MM.1S (cell line): ENCODE measurements around the gene GRM1.

ENCODE experiments used
- DNase-seq: peaks from one replicate; pipeline ENCODE4 v3.0.0-alpha.2; 2015
- H2AFZ ChIP-seq: fragments of 300-600 bp; sonication (generic); 2 replicates; pipeline ENCODE4 v1.6.0; 2016; ENCODE audit warnings: antibody characterized with exemption, low read length
- H3F3A ChIP-seq: fragments of 300-600 bp; sonication (generic); 2 replicates; pipeline ENCODE4 v1.6.1; 2016; ENCODE audit warnings: mild to moderate bottlenecking, antibody characterized with exemption, low read length, moderate library complexity, mixed read lengths; ENCODE audit not compliant: insufficient read depth
- H3K27ac ChIP-seq: fragments of 300-600 bp; sonication (generic); 2 replicates; pipeline ENCODE4 v1.5.1; 2016; ENCODE audit warnings: mild to moderate bottlenecking, low read length
- H3K27me3 ChIP-seq: fragments of 300-600 bp; sonication (generic); replicated peaks from 2 replicates; pipeline ENCODE4 v1.6.0; 2016; ENCODE audit warnings: low read length; ENCODE audit not compliant: insufficient read depth
- H3K36me3 ChIP-seq: fragments of 300-600 bp; sonication (generic); replicated peaks from 2 replicates; pipeline ENCODE4 v1.6.1; 2016; ENCODE audit warnings: mild to moderate bottlenecking, low read length, mixed read lengths; ENCODE audit not compliant: insufficient read depth
- H3K4me1 ChIP-seq: fragments of 300-600 bp; sonication (generic); 2 replicates; pipeline ENCODE4 v1.6.1; 2016; ENCODE audit warnings: low read length, mixed read lengths
- H3K4me2 ChIP-seq: fragments of 300-600 bp; sonication (generic); 2 replicates; pipeline ENCODE4 v1.6.0; 2016; ENCODE audit warnings: low read depth, low read length
- H3K4me3 ChIP-seq: fragments of 300-600 bp; sonication (generic); 2 replicates; pipeline ENCODE4 v1.5.1; 2016; ENCODE audit warnings: low read length, mixed read lengths
- H3K79me2 ChIP-seq: fragments of 300-600 bp; sonication (generic); 2 replicates; pipeline ENCODE4 v1.6.1; 2016; ENCODE audit warnings: mixed run types, low read length, mixed read lengths
- H3K9ac ChIP-seq: fragments of 300-600 bp; sonication (generic); 2 replicates; pipeline ENCODE4 v1.6.1; 2016; ENCODE audit warnings: low read length, mixed read lengths
- H3K9me2 ChIP-seq: fragments of 300-600 bp; sonication (generic); replicated peaks from 2 replicates; pipeline ENCODE4 v1.6.1; 2016; ENCODE audit warnings: mild to moderate bottlenecking, low read length, mixed read lengths; ENCODE audit not compliant: insufficient read depth
- H3K9me3 ChIP-seq: fragments of 300-600 bp; sonication (generic); replicated peaks from 2 replicates; pipeline ENCODE4 v1.6.1; 2016; ENCODE audit warnings: mild to moderate bottlenecking, low read length, mixed read lengths; ENCODE audit not compliant: insufficient read depth
- H4K20me1 ChIP-seq: fragments of 300-600 bp; sonication (generic); 2 replicates; pipeline ENCODE4 v1.6.1; 2016; ENCODE audit warnings: mild to moderate bottlenecking, low read length, moderate library complexity, mixed read lengths; ENCODE audit not compliant: insufficient read depth
- CTCF ChIP-seq: fragments of 300-600 bp; sonication (generic); IDR thresholded peaks from 2 replicates; pipeline ENCODE4 v1.5.1; 2016; ENCODE audit warnings: antibody characterized with exemption, low read length, mixed read lengths
- EZH2 ChIP-seq: fragments of 300-600 bp; sonication (generic); optimal IDR thresholded peaks from 2 replicates; pipeline ENCODE3; 2017; ENCODE audit warnings: low read depth, mild to moderate bottlenecking, antibody characterized with exemption, low read length, mixed read lengths
- EZH2phosphoT487 ChIP-seq: fragments of 300-600 bp; sonication (generic); IDR thresholded peaks from 2 replicates; pipeline ENCODE4 v1.6.1; 2018; ENCODE audit warnings: antibody characterized with exemption, low read length

GRM1 gene

GRCh38 chr6:146369866-146370265, 341.0 kb downstream of the GRM1 start:
- Histone ChIP-seq H3K4me2 (no peak overlapping the region), H3K9me2 (no peaks in the 10 kb centered on the region), H3K4me3 (no peak overlapping the region), H3K79me2 (no peaks in the 10 kb centered on the region), H2AFZ (no peak overlapping the region), H3K36me3 (no peaks in the 10 kb centered on the region), H4K20me1 (no peaks in the 10 kb centered on the region), H3K9ac (no peak overlapping the region), H3K27ac (no peak overlapping the region), H3K9me3 (no peaks in the 10 kb centered on the region), H3K27me3 (no peaks in the 10 kb centered on the region), H3F3A (no peaks in the 10 kb centered on the region), H3K4me1 (no peaks in the 10 kb centered on the region)
- TF ChIP-seq EZH2phosphoT487 = no peak
- TF ChIP-seq CTCF = no peak
- TF ChIP-seq EZH2 = no peak
- no peak for DNase-seq

- H3K36me3 ChIP-seq = no peaks in the 10 kb centered on the region
- no peak overlapping the region for H3K4me3 ChIP-seq
- DNase-seq = no peak
- H3K9ac ChIP-seq = no peak overlapping the region
- H3K27ac ChIP-seq = no peak overlapping the region
- no peaks in the 10 kb centered on the region for H4K20me1 ChIP-seq
- no peak overlapping the region for H3K4me2 ChIP-seq
- no peak overlapping the region for H2AFZ ChIP-seq
- TF ChIP-seq EZH2phosphoT487 (no peak), CTCF (no peak), EZH2 (no peak)
- no peaks in the 10 kb centered on the region for H3K9me3 ChIP-seq
- H3K27me3 ChIP-seq = no peaks in the 10 kb centered on the region
- H3K4me1 ChIP-seq = no peaks in the 10 kb centered on the region
- H3F3A ChIP-seq = no peaks in the 10 kb centered on the region
- no peaks in the 10 kb centered on the region for H3K79me2 ChIP-seq
- H3K9me2 ChIP-seq = no peaks in the 10 kb centered on the region
Observed at GRCh38 chr6:146381486-146381885, 352.6 kb downstream of the GRM1 start.

- Histone ChIP-seq H3K79me2 (no peaks in the 10 kb centered on the region), H3K27me3 (no peaks in the 10 kb centered on the region), H3K9me3 (no peaks in the 10 kb centered on the region), H3K4me2 (no peak overlapping the region), H2AFZ (no peak overlapping the region), H3K9ac (no peak overlapping the region), H3K36me3 (no peaks in the 10 kb centered on the region), H3K4me3 (no peak overlapping the region), H3K27ac (no peak overlapping the region), H4K20me1 (no peaks in the 10 kb centered on the region), H3K9me2 (no peaks in the 10 kb centered on the region), H3F3A (no peaks in the 10 kb centered on the region), H3K4me1 (no peaks in the 10 kb centered on the region)
- DNase-seq = no peak
- TF ChIP-seq EZH2phosphoT487 (no peak), EZH2 (no peak), CTCF (no peak)
Observed at GRCh38 chr6:146388736-146389364, 360.0 kb downstream of the GRM1 start.
